GM21717 (cell line): ENCODE measurements around the gene HYOU1.
A peak's percentile ranks its signal among the peaks of the same experiment; 100 is the strongest.
"Not testable (repeated sequence)": the region's sequence is repeated elsewhere in the genome, so short reads cannot be mapped to it uniquely, and the experiment has no call there.

Experiments
- ATAC-seq: cut with Tn5 transposase; IDR thresholded peaks from one replicate; pipeline ENCODE4 v1.9.1; 2021; ENCODE audit warnings: mild to moderate bottlenecking, moderate library complexity; ENCODE audit not compliant: unreplicated experiment

HYOU1 gene

GRCh38 chr11:119044708-119045107, 12.3 kb downstream of the HYOU1 start:
- ATAC-seq: no peak

GRCh38 chr11:119042927-119043326, 14.1 kb downstream of the HYOU1 start:
- no peak for ATAC-seq

DNA sequence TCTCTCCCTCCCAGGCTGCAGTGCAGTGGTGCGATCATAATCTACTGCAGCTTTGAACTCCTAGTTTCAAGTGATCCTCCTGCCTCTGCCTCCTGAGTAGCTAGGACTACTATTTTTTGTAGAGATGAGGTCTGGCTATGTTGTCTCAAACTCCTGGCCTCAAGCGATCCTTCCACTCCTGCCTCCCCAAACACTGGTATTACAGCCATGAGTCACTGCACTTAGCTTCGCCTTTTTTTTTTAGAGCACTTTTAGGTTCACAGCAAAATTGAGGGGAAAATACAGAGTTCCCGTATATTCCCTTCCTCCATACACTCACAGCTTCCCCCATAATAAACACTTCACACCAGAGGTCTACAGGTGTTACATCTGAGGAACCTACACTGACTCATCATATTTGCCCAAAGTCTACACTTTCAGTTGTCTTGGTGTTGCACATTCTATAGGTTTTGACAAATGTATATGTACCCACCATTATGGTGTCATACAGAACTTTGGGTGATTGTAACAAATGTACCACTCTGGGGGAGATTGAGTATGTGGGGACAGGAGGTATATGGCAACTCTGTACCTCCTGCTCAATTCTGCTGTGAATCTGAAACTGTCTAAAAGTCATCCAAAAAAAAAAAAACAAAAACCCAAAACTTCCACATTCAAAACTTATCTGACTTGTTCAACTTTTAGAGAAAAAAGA, 15.0 kb downstream of the HYOU1 start:
- no peak for ATAC-seq

- not testable (repeated sequence) for ATAC-seq
Observed at GRCh38 chr11:119039471-119039870, 17.5 kb downstream of the HYOU1 start.

GRCh38 chr11:119038884-119039283, 18.1 kb downstream of the HYOU1 start:
- ATAC-seq: no peak

DNA sequence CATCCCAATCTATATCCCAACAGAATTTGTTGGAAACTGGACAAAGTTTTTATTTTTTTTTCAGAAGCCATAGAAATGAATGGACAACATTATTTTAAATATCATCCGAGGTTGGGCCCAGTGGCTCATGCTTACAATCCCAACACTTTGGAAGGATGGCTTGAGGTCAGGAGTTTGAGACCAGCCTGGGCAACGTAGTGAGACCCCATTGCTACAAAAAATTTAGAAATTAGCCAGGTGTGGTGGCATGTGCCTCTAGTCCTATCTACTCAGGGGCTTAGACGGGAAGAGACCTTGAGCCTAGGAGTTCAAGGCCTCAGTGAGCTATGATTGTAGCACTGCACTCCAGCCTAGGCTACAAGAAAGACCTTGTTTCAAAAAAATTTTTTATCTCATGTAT, 22.2 kb downstream of the HYOU1 start:
- ATAC-seq: no peak

DNA sequence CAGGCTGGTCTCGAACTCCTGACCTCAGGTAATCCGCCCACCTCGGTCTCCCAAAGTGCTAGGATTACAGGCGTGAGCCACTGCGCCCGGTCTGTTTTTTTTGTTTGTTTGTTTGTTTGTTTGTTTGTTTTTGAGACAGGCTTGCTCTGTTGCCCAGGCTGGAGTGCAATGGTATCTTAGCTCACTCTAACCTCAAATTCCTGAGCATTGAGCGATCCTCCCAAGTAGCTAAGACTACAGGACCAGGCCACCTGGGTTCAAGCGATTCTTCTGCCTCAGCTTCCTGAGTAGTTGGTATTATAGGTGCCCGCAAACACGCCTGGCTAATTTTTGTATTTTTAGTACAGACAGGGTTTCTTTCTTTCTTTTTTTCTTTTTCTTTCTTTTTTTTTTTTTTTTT, 23.6 kb downstream of the HYOU1 start:
- not testable (repeated sequence) for ATAC-seq

DNA sequence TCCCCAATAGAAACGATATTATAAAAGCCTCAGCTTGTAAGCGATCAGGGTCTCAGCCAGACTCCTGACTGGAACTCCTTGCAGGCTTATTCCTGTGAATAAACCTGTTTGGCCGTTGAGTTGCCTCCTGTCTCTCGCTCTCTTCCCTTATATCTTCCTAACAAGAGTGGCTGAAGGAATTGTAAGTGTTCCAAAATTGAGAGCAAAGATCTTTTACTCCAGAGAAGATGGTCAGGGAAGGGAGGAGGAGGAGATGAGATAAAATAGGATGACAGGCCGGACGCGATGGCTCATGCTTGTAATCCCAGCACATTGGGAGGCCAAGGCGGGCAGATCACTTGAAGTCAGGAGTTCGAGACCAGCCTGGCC, 25.1 kb downstream of the HYOU1 start:
- ATAC-seq: no peak

DNA sequence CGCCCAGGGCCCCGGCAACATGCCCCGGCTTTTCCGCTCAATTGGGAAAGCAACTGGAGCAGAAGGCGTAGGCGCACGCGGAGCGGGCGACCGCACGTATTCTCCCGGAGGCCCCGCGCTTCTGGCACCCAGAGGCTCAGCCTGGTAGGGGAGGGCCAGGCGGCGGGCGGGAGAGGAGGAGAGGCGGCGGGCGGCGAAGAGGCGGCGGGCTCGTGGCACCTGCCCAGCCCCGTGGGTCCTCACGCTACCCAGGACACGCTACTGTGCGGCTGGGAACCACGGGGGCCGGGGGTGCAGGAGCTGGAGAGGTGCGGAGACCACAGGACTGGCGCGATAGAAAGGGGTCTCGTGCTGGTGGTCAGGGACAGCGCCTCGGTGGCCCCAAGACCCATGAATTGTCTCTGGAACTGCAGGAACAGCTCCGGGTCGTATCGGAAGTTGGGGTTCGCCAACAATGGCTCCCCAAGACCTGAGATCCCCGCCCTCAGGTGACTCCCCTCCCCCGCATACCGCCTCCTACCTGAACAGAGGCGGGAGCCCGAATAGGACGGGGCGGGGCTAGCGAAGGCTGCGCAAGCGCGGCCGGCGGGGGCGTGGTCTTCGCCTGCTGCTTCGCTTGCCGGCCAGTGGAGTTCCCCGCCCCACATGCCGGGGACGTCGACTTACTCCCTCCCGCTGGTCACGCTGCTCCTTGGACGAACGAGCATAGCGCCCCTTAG, 26.5 kb downstream of the HYOU1 start, which contains the start of gene SLC37A4:
SLC37A4 (minus strand) TSS at position 549 of the 719 bp plus-strand sequence.
- peak; percentile 84 for ATAC-seq

GRCh38 chr11:119030029-119030328, 27.0 kb downstream of the HYOU1 start:
- ATAC-seq: peak; percentile 23

- ATAC-seq: peak; percentile 12
Observed at GRCh38 chr11:119029340-119030028, 27.5 kb downstream of the HYOU1 start.

- no peak for ATAC-seq
Observed at GRCh38 chr11:119029069-119029339, 28.0 kb downstream of the HYOU1 start.

DNA sequence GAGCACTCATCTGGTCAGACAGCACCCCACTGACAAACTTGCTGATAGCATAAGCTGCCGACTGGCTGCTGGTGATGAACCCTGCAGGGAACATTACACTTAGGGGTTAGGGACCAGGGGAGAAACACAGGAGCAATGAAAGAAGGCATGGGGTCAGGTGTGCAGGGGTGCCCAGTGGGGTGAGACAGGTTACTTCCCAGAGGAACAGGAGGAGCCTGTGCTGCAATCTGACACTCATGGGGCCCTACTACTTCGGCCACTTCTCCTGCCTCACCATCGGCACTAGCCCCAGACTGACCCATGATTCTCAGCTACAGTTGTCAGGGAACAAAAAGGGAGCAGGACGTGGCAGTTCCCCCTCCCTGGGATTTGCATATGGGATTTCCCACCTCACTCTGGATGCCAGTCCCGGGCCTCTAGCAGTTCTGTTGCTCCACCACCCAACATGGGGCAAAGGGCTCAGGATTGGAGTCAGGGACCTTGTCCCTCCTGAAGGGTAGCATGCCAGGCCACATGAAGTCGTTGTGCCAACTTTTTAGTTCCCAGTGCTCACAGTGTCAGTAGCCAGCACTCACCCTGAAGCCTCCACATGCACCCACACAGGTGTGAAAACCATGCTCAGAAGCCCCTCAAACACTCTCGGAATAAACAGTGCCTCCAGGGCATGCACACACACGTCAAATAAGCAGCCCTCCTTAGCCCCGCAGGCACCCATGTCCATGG, 28.5 kb downstream of the HYOU1 start:
- no peak for ATAC-seq

GRCh38 chr11:119027561-119028345, 29.3 kb downstream of the HYOU1 start:
- no peak for ATAC-seq

DNA sequence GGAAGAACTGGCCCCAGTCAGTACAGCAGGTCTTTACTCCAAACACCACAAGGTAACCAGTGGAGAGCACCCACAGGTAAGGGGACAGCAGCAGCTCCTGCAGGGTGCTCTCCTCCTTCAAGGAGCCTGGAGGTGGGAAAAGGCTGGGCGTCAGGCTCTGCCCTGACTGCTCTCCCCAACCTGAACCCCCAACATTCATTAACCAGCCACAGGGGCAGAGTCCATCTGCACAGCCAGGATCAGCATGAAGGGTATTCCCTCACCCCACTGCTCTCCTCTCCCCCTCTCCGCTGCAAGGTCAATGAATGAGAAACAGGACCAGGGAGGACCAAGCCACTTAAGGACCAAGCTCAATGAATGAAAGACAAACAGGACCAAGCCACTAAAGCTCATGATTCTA, 30.0 kb downstream of the HYOU1 start:
- no peak for ATAC-seq

GRCh38 chr11:119025978-119026766, 30.8 kb downstream of the HYOU1 start:
- no peak for ATAC-seq

GRCh38 chr11:119025541-119025940, 31.5 kb downstream of the HYOU1 start:
- ATAC-seq: no peak

GRCh38 chr11:119025099-119025473, 31.9 kb downstream of the HYOU1 start:
- no peak for ATAC-seq

DNA sequence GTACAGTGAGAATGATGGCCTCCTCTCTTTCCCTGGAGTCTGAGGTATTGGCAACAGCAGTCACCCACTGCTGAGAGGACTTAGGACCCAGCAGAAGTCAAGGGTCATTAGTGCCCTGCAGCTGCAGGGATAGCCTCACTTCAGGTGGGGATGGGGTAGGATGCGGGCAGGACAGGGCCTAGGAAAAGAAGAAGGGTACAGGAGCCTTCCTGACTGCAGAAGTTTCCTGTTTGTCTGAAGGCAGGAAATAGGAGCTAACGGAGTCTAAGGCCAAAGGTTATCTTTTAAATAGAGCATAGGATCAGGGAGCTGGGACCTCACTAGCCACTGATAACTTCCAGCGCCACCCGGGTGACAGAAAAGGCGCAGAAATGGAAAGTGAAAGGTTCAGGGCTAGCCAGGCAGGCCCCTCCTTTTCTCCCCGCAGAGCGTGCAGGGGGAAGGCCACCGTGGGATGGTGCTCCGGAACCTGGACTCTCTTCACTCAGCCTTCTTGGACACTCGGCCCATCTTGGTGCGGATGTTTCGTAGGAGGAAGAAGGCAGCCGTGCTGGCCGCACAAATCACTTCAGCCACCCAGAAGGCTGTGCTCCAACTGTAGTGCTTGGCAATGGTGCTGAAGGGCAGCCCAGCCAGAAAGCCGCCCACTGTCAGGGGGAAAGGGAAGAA, 32.4 kb downstream of the HYOU1 start:
- no peak for ATAC-seq

DNA sequence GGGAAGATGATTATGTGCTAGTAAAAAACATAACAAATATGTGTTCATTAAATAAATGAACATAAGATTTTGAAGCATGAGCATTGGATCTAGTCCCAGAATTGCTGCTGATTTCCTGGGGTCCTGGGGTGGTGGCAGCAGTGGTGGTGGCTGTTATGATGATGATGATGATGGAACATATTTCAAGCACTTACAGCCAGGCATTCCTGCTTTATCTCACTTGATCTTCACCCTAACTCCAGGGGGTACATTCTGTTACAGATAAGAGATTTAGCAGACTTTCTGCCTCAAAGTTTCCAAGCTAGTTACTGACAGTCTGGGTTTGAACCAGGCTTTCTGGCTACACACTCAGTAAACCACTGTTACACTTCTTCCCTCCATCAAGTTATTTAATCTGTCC, 33.3 kb downstream of the HYOU1 start:
- ATAC-seq: no peak
